B cell (primary cell): ENCODE results near the gene RNF8.

Experiments used
- CTCF ChIP-seq: fragments of 200-600 bp; IDR thresholded peaks from one replicate; pipeline ENCODE4 v1.8.0; 2022; ENCODE audit warnings: antibody characterized with exemption, mild to moderate bottlenecking
- EZH2 ChIP-seq: IDR thresholded peaks from 2 replicates; pipeline ENCODE4 v1.6.1; 2012; ENCODE audit warnings: borderline replicate concordance, low read depth, mild to moderate bottlenecking, moderate library complexity, low read length; ENCODE audit not compliant: insufficient read depth, poor library complexity, severe bottlenecking

- TF ChIP-seq EZH2 (no peak), CTCF (no peak)
These were observed 13.2 kb upstream of the RNF8 start for GRCh38 chr6:37340639-37340943.
